ENCODE results near the gene ITPKB. TPM values are rescaled to one million over a fixed set of nuclear protein-coding genes. Genes with fewer than 3 reads are reported as not detected.

Gene ITPKB
- total and polyA plus RNA-seq, 2 experiments from 2014 or later = 0.31 to 5.2 TPM

DNA sequence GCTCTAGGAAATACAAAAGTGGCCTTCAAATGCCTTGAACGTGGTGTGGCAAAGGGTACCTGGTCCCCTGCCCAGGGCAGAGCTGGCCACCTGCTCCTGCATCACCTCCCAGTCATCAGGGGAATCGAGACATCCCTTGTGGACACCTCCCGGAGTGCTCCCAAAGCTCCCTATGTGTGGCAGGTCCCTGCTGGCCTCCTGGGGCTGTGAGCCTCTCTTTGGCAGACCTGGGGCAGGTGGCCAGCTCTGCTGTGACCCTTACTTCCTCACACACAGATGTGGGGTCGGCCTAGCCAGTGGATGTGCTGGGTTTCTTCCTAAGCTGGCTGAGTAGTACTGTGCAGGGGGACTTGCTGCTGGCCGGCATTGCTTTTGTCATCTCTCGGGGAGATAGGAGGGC is 86.5 kb downstream of the ITPKB start (continued):
- TF ChIP-seq, protein P1, sequence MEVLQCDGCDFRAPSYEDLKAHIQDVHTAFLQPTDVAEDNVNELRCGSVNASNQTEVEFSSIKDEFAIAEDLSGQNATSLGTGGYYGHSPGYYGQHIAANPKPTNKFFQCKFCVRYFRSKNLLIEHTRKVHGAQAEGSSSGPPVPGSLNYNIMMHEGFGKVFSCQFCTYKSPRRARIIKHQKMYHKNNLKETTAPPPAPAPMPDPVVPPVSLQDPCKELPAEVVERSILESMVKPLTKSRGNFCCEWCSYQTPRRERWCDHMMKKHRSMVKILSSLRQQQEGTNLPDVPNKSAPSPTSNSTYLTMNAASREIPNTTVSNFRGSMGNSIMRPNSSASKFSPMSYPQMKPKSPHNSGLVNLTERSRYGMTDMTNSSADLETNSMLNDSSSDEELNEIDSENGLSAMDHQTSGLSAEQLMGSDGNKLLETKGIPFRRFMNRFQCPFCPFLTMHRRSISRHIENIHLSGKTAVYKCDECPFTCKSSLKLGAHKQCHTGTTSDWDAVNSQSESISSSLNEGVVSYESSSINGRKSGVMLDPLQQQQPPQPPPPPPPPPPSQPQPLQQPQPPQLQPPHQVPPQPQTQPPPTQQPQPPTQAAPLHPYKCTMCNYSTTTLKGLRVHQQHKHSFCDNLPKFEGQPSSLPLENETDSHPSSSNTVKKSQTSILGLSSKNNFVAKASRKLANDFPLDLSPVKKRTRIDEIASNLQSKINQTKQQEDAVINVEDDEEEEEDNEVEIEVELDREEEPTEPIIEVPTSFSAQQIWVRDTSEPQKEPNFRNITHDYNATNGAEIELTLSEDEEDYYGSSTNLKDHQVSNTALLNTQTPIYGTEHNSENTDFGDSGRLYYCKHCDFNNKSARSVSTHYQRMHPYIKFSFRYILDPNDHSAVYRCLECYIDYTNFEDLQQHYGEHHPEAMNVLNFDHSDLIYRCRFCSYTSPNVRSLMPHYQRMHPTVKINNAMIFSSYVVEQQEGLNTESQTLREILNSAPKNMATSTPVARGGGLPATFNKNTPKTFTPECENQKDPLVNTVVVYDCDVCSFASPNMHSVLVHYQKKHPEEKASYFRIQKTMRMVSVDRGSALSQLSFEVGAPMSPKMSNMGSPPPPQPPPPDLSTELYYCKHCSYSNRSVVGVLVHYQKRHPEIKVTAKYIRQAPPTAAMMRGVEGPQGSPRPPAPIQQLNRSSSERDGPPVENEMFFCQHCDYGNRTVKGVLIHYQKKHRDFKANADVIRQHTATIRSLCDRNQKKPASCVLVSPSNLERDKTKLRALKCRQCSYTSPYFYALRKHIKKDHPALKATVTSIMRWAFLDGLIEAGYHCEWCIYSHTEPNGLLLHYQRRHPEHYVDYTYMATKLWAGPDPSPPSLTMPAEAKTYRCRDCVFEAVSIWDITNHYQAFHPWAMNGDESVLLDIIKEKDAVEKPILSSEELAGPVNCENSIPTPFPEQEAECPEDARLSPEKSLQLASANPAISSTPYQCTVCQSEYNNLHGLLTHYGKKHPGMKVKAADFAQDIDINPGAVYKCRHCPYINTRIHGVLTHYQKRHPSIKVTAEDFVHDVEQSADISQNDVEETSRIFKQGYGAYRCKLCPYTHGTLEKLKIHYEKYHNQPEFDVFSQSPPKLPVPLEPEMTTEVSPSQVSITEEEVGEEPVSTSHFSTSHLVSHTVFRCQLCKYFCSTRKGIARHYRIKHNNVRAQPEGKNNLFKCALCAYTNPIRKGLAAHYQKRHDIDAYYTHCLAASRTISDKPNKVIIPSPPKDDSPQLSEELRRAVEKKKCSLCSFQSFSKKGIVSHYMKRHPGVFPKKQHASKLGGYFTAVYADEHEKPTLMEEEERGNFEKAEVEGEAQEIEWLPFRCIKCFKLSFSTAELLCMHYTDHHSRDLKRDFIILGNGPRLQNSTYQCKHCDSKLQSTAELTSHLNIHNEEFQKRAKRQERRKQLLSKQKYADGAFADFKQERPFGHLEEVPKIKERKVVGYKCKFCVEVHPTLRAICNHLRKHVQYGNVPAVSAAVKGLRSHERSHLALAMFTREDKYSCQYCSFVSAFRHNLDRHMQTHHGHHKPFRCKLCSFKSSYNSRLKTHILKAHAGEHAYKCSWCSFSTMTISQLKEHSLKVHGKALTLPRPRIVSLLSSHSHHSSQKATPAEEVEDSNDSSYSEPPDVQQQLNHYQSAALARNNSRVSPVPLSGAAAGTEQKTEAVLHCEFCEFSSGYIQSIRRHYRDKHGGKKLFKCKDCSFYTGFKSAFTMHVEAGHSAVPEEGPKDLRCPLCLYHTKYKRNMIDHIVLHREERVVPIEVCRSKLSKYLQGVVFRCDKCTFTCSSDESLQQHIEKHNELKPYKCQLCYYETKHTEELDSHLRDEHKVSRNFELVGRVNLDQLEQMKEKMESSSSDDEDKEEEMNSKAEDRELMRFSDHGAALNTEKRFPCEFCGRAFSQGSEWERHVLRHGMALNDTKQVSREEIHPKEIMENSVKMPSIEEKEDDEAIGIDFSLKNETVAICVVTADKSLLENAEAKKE (CRISPR knock-in tag; IDR thresholded peaks at IDR 0.05) = no peak
- TF ChIP-seq EZH2phosphoT487 (IDR thresholded peaks at IDR 0.05; ENCODE audit: unreplicated experiment) (no peak), ZNF331 (CRISPR knock-in tag; IDR thresholded peaks at IDR 0.05; ENCODE audit: low read depth) (no peak)

DNA sequence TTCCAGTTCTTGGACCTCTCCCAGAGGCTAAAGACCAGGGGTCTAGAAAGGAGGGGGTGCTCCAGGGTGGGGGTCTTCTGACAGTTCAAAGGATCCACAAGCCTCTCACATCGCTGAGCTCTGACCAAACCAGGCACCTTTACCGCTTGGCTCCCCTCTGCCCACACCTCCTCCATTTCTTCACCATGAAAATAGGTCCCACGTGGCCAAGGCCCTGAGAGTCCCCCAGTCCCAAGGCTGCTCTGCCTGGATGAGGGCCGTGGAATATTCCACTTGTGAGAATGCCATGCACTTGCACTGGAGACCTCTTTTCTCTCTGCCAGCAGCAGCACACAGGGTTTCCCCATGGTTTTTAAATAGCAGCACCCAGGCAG is 87.4 kb downstream of the ITPKB start:
- H3K79me2 ChIP-seq (replicated peaks; ENCODE audit: insufficient read depth) = no peaks in the 10 kb centered on the region
- H3K4me3 ChIP-seq = no peak overlapping the region
- no peak overlapping the region for H2AFZ ChIP-seq
- no peaks in the 10 kb centered on the region; the same call in 2 of the 3 replicates for H3K9me3 Mint-ChIP-seq
- no peak for TF ChIP-seq STAT1 (IDR thresholded peaks at IDR 0.05; ENCODE audit: unreplicated experiment)
- TF ChIP-seq, protein P2, sequence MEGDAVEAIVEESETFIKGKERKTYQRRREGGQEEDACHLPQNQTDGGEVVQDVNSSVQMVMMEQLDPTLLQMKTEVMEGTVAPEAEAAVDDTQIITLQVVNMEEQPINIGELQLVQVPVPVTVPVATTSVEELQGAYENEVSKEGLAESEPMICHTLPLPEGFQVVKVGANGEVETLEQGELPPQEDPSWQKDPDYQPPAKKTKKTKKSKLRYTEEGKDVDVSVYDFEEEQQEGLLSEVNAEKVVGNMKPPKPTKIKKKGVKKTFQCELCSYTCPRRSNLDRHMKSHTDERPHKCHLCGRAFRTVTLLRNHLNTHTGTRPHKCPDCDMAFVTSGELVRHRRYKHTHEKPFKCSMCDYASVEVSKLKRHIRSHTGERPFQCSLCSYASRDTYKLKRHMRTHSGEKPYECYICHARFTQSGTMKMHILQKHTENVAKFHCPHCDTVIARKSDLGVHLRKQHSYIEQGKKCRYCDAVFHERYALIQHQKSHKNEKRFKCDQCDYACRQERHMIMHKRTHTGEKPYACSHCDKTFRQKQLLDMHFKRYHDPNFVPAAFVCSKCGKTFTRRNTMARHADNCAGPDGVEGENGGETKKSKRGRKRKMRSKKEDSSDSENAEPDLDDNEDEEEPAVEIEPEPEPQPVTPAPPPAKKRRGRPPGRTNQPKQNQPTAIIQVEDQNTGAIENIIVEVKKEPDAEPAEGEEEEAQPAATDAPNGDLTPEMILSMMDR (conservative IDR thresholded peaks at IDR 0.05; ENCODE audit: low read depth in 2 of 2) = no peak
- no peak for TF ChIP-seq NANOG (IDR thresholded peaks at IDR 0.05; ENCODE audit: borderline replicate concordance)
- TF ChIP-seq JUNB (IDR thresholded peaks at IDR 0.05; ENCODE audit: unreplicated experiment) = no peak
- no peak for TF ChIP-seq EZH2 (IDR thresholded peaks at IDR 0.05; ENCODE audit: low read depth, unreplicated experiment)
- TF ChIP-seq ZNF114 (CRISPR knock-in tag; IDR thresholded peaks at IDR 0.05) = no peak
- H3K4me1 Mint-ChIP-seq = peaks cover 52% of the 10 kb centered on the region
- H3K36me3 ChIP-seq (ENCODE audit: insufficient read depth) = no peaks in the 10 kb centered on the region
- no peak overlapping the region for H3K27ac Mint-ChIP-seq
- H4K20me1 ChIP-seq (replicated peaks; ENCODE audit: insufficient read depth) = no peaks in the 10 kb centered on the region
- no peaks in the 10 kb centered on the region for H3K9me2 ChIP-seq (ENCODE audit: insufficient read depth)
- no peak overlapping the region for H3K4me2 ChIP-seq
- H3K4me3 Mint-ChIP-seq = no peak overlapping the region
- H3K27ac ChIP-seq (ENCODE audit: low read depth) = no peak overlapping the region
- no peaks in the 10 kb centered on the region for H3K27me3 ChIP-seq (ENCODE audit: insufficient read depth)
- 0 out of 2 replicates have a peak, but pooled peaks cover 7% of the 10 kb centered on the region for H3F3A ChIP-seq (replicated peaks; ENCODE audit: low read depth)
- ATAC-seq (no peak), DNase-seq (ENCODE audit: low spot score) (no peak)
- peaks cover 21% of the 10 kb centered on the region for H3K27me3 Mint-ChIP-seq (ENCODE audit: insufficient read depth, low read depth, poor library complexity)
- no peaks in the 10 kb centered on the region; the same call in 2 of the 3 replicates for H3K36me3 Mint-ChIP-seq (ENCODE audit: low read depth)
- peaks cover 30% of the 10 kb centered on the region for H3K4me1 ChIP-seq (ENCODE audit: insufficient read depth)

Measured in GM23338 (cell line).